ENCODE measurements around the gene KRTAP12-2. TPM values are rescaled to one million over a fixed set of nuclear protein-coding genes. Genes with fewer than 3 reads are reported as not detected.
"Not testable (repeated sequence)": the region's sequence is repeated elsewhere in the genome, so short reads cannot be mapped to it uniquely, and the experiment has no call there.

Gene KRTAP12-2
- total and polyA plus RNA-seq, 2 donors (not counting 3 experiments of a cell fraction or from before 2014, with no cell fraction given) = not detected

- no peak overlapping the region for H3K9ac ChIP-seq (replicated peaks; ENCODE audit: extremely low read depth, insufficient read depth, low read length)
- ChIA-PET POLR2A (no interaction called here), CTCF (no interaction called here)
- H3K27me3 ChIP-seq (ENCODE audit: control insufficient read depth in 2 of 2, insufficient read depth in 2 of 2, low read length in 2 of 2) = no peaks in the 10 kb centered on the region
- H4K20me1 ChIP-seq (replicated peaks; ENCODE audit: control insufficient read depth, extremely low read depth, insufficient read depth, low read length) = no peaks in the 10 kb centered on the region
- no peak overlapping the region for H2AFZ ChIP-seq (ENCODE audit: low read depth, low read length)
- no TSS peak for BruUV-seq (replicated peaks)
- H3K9me1 ChIP-seq (replicated peaks; ENCODE audit: control insufficient read depth, extremely low read depth, insufficient read depth, low read length) = no peaks in the 10 kb centered on the region
- no peaks in the 10 kb centered on the region for H3K79me2 ChIP-seq (ENCODE audit: control insufficient read depth, insufficient read depth, low read length)
- dilution Hi-C loops (cut with MboI; ENCODE audit: extremely low pct_ligation_motif_present, low sequenced_read_pairs) (no loop called here), intact Hi-C loops (cut with micrococcal nuclease) (no loop called here)
- H3K36me3 ChIP-seq (ENCODE audit: control insufficient read depth in 2 of 2, extremely low read depth in 1 of 2, insufficient read depth in 2 of 2, low read length in 2 of 2) = no peaks in the 10 kb centered on the region
- H3K4me2 ChIP-seq (ENCODE audit: insufficient read depth, low read length) = no peak overlapping the region
- FAIRE-seq = no peak
- no peak for TF ChIP-seq MAX (IDR thresholded peaks at IDR 0.05; ENCODE audit: insufficient read depth, insufficient read length)
- TF ChIP-seq EZH2 (IDR thresholded peaks at IDR 0.05; ENCODE audit: borderline replicate concordance, low read depth, low read length, severe bottlenecking) = no peak
- TF ChIP-seq MYC (IDR thresholded peaks at IDR 0.05; ENCODE audit: low read depth, low read length) = no peak
- TF ChIP-seq, protein P1, sequence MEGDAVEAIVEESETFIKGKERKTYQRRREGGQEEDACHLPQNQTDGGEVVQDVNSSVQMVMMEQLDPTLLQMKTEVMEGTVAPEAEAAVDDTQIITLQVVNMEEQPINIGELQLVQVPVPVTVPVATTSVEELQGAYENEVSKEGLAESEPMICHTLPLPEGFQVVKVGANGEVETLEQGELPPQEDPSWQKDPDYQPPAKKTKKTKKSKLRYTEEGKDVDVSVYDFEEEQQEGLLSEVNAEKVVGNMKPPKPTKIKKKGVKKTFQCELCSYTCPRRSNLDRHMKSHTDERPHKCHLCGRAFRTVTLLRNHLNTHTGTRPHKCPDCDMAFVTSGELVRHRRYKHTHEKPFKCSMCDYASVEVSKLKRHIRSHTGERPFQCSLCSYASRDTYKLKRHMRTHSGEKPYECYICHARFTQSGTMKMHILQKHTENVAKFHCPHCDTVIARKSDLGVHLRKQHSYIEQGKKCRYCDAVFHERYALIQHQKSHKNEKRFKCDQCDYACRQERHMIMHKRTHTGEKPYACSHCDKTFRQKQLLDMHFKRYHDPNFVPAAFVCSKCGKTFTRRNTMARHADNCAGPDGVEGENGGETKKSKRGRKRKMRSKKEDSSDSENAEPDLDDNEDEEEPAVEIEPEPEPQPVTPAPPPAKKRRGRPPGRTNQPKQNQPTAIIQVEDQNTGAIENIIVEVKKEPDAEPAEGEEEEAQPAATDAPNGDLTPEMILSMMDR (IDR thresholded peaks at IDR 0.05; ENCODE audit: extremely low read depth in 1 of 2, insufficient read depth in 1 of 2, low read depth in 1 of 2, low read length in 2 of 2) = no peak
- TF ChIP-seq POLR2A (IDR thresholded peaks at IDR 0.05; ENCODE audit: low read depth, low read length) = no peak
- no peak for TF ChIP-seq JUN (IDR thresholded peaks at IDR 0.05; ENCODE audit: borderline replicate concordance, insufficient read depth, insufficient read length, low read depth)
- H3K4me3 ChIP-seq (replicated peaks in 1 of 3; ENCODE audit: insufficient read depth in 1 of 3, low read depth in 1 of 3, low read length in 3 of 3) = no peak overlapping the region
- no peak overlapping the region for H3K27ac ChIP-seq (ENCODE audit: insufficient read depth, low read depth, low read length)
- no peaks in the 10 kb centered on the region for H3K4me1 ChIP-seq (ENCODE audit: control insufficient read depth, extremely low read depth, insufficient read depth, low read length)
- DNase-seq (ENCODE audit: low read depth, low spot score) = no peak
- no peaks in the 10 kb centered on the region for H3K9me3 ChIP-seq (replicated peaks; ENCODE audit: control insufficient read depth, insufficient read depth, low read length)
These were observed 37.9 kb downstream of the KRTAP12-2 start for GRCh38 chr21:44628707-44629391.

DNA sequence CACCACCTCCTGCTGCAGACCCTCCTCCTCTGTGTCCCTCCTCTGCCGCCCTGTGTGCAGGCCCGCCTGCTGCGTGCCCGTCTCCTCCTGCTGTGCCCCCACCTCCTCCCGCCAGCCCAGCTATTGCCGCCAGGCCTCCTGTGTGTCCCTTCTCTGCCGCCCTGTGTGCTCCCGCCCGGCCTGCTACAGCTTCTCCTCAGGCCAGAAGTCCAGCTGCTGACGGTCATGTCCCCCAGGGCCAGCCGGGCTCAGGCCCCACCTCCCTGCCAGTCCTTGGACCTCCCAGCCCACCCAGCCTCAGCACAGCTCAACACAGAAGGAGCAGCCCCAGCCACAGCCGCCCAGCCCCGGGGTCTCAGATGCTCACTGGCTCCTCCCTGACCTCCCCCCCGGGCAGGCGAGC, 38.9 kb downstream of the KRTAP12-2 start:
- H2AFZ ChIP-seq (ENCODE audit: low read depth, low read length); FAIRE-seq; H3K9me1 ChIP-seq (replicated peaks; ENCODE audit: control insufficient read depth, extremely low read depth, insufficient read depth, low read length); dilution Hi-C loops (cut with MboI; ENCODE audit: extremely low pct_ligation_motif_present, low sequenced_read_pairs); CTCF ChIA-PET; DNase-seq (ENCODE audit: low read depth, low spot score); H3K4me1 ChIP-seq (ENCODE audit: control insufficient read depth, extremely low read depth, insufficient read depth, low read length); H3K27me3 ChIP-seq (ENCODE audit: control insufficient read depth in 2 of 2, insufficient read depth in 2 of 2, low read length in 2 of 2); H3K27ac ChIP-seq (ENCODE audit: insufficient read depth, low read depth, low read length); H3K4me2 ChIP-seq (ENCODE audit: insufficient read depth, low read length); BruUV-seq (replicated peaks); H4K20me1 ChIP-seq (replicated peaks; ENCODE audit: control insufficient read depth, extremely low read depth, insufficient read depth, low read length); H3K9ac ChIP-seq (replicated peaks; ENCODE audit: extremely low read depth, insufficient read depth, low read length); H3K36me3 ChIP-seq (ENCODE audit: control insufficient read depth in 2 of 2, extremely low read depth in 1 of 2, insufficient read depth in 2 of 2, low read length in 2 of 2); H3K9me3 ChIP-seq (replicated peaks; ENCODE audit: control insufficient read depth, insufficient read depth, low read length); intact Hi-C loops (cut with micrococcal nuclease); POLR2A ChIA-PET; H3K4me3 ChIP-seq (replicated peaks in 1 of 3; ENCODE audit: insufficient read depth in 1 of 3, low read depth in 1 of 3, low read length in 3 of 3); H3K79me2 ChIP-seq (ENCODE audit: control insufficient read depth, insufficient read depth, low read length): not testable (repeated sequence)

DNA sequence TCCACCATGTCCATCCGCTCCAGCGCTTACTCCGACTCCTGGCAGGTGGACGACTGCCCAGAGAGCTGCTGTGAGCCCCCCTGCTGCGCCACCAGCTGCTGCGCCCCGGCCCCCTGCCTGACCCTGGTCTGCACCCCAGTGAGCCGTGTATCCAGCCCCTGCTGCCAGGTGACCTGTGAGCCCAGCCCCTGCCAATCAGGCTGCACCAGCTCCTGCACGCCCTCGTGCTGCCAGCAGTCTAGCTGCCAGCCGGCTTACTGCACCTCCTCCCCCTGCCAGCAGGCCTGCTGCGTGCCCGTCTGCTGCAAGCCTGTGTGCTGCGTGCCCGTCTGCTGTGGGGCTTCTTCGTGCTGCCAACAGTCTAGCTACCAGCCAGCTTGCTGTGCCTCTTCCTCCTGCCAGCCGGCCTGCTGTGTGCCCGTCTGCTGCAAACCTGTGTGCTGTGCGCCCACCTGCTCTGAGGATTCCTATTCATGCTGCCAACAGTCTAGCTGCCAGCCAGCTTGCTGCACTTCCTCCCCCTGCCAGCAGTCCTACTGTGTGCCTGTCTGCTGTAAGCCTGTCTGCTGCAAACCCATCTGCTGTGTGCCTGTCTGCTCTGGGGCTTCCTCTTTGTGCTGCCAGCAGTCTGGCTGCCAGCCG, 39.4 kb downstream of the KRTAP12-2 start:
- H3K4me1 ChIP-seq (ENCODE audit: control insufficient read depth, extremely low read depth, insufficient read depth, low read length); H3K4me3 ChIP-seq (replicated peaks in 1 of 3; ENCODE audit: insufficient read depth in 1 of 3, low read depth in 1 of 3, low read length in 3 of 3); CTCF ChIA-PET; H3K27ac ChIP-seq (ENCODE audit: insufficient read depth, low read depth, low read length); DNase-seq (ENCODE audit: low read depth, low spot score); H3K9me3 ChIP-seq (replicated peaks; ENCODE audit: control insufficient read depth, insufficient read depth, low read length); H3K9ac ChIP-seq (replicated peaks; ENCODE audit: extremely low read depth, insufficient read depth, low read length); H3K9me1 ChIP-seq (replicated peaks; ENCODE audit: control insufficient read depth, extremely low read depth, insufficient read depth, low read length); H3K36me3 ChIP-seq (ENCODE audit: control insufficient read depth in 2 of 2, extremely low read depth in 1 of 2, insufficient read depth in 2 of 2, low read length in 2 of 2); H3K4me2 ChIP-seq (ENCODE audit: insufficient read depth, low read length); H4K20me1 ChIP-seq (replicated peaks; ENCODE audit: control insufficient read depth, extremely low read depth, insufficient read depth, low read length); dilution Hi-C loops (cut with MboI; ENCODE audit: extremely low pct_ligation_motif_present, low sequenced_read_pairs); H3K79me2 ChIP-seq (ENCODE audit: control insufficient read depth, insufficient read depth, low read length); POLR2A ChIA-PET; H2AFZ ChIP-seq (ENCODE audit: low read depth, low read length); H3K27me3 ChIP-seq (ENCODE audit: control insufficient read depth in 2 of 2, insufficient read depth in 2 of 2, low read length in 2 of 2); BruUV-seq (replicated peaks); intact Hi-C loops (cut with micrococcal nuclease); FAIRE-seq: not testable (repeated sequence)

Data from endothelial cell of umbilical vein (primary cell).